ENCODE measurements around the gene ASXL2.

The ASXL2 gene

GRCh38 chr2:25760297-25760696 lies 118.0 kb downstream of the ASXL2 start:
- no peak overlapping the region for H3K4me3 ChIP-seq (replicated peaks; ENCODE audit: insufficient read depth, low read length)
- no peak for TF ChIP-seq SPI1 (IDR thresholded peaks at IDR 0.05; ENCODE audit: borderline replicate concordance, low read depth)
- no peak for TF ChIP-seq GABPA (IDR thresholded peaks at IDR 0.05; ENCODE audit: low read depth)
- TF ChIP-seq CTCF (IDR thresholded peaks at IDR 0.05; ENCODE audit: insufficient read depth, low read length), result no peak
- no peak for TF ChIP-seq REST (IDR thresholded peaks at IDR 0.05; ENCODE audit: insufficient replicate concordance, low read depth)
- no peak for TF ChIP-seq POLR2AphosphoS5 (IDR thresholded peaks at IDR 0.05; ENCODE audit: low read depth)
- no peaks in the 10 kb centered on the region for H3K27me3 ChIP-seq (ENCODE audit: insufficient read depth, poor library complexity, severe bottlenecking)
- H3K27ac ChIP-seq (replicated peaks), result no peak overlapping the region
- DNase-seq (ENCODE audit: low read depth in 1 of 2, low spot score in 1 of 2), result no peak

GRCh38 chr2:25758348-25758747 lies 119.9 kb downstream of the ASXL2 start:
- H3K27me3 ChIP-seq (ENCODE audit: insufficient read depth, poor library complexity, severe bottlenecking), result no peaks in the 10 kb centered on the region
- H3K27ac ChIP-seq (replicated peaks), result 0 out of 2 replicates have a peak overlapping the region, but pooled peaks have one; percentile 18
- TF ChIP-seq REST (IDR thresholded peaks at IDR 0.05; ENCODE audit: insufficient replicate concordance, low read depth), result no peak
- DNase-seq (ENCODE audit: low read depth in 1 of 2, low spot score in 1 of 2), result no peak
- H3K4me3 ChIP-seq (replicated peaks; ENCODE audit: insufficient read depth, low read length), result no peak overlapping the region

DNA sequence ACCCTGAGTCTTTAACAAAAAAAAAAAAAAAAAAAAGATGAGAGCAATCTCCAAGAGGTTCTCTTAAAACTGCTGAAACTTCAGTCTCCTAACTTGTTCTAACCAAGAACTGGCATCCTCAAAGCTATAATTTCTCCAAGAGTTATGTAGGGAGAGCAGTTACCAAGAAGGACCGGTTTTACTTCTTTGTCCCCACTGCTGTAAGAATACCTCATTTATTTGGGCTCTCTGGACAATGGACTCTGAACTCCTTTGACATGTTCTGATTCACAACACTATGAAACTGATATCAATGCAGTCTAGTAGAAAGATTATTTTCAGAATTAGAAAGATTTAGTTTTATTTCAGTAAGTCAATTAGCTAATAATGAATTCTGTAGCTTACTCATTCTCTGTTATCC lies 120.4 kb downstream of the ASXL2 start:
- no peak for DNase-seq (ENCODE audit: low read depth in 1 of 2, low spot score in 1 of 2)
- no peak for TF ChIP-seq SPI1 (IDR thresholded peaks at IDR 0.05; ENCODE audit: borderline replicate concordance, low read depth)
- no peak for TF ChIP-seq REST (IDR thresholded peaks at IDR 0.05; ENCODE audit: insufficient replicate concordance, low read depth)
- no peak for TF ChIP-seq POLR2AphosphoS5 (IDR thresholded peaks at IDR 0.05; ENCODE audit: low read depth)
- TF ChIP-seq CTCF (IDR thresholded peaks at IDR 0.05; ENCODE audit: insufficient read depth, low read length), result no peak
- TF ChIP-seq GABPA (IDR thresholded peaks at IDR 0.05; ENCODE audit: low read depth), result no peak
- H3K27me3 ChIP-seq (ENCODE audit: insufficient read depth, poor library complexity, severe bottlenecking), result no peaks in the 10 kb centered on the region
- H3K4me3 ChIP-seq (replicated peaks; ENCODE audit: insufficient read depth, low read length), result no peak overlapping the region
- H3K27ac ChIP-seq (replicated peaks), result peak overlapping the region; percentile 18; the same call in 1 of the 2 replicates

- peak; percentile 54 to 85 for DNase-seq (ENCODE audit: low read depth in 1 of 2, low spot score in 1 of 2)
- Histone ChIP-seq H3K27me3 (ENCODE audit: insufficient read depth, poor library complexity, severe bottlenecking) (no peaks in the 10 kb centered on the region), H3K27ac (replicated peaks) (peak overlapping the region; percentile 66), H3K4me3 (replicated peaks; ENCODE audit: insufficient read depth, low read length) (no peak overlapping the region)
- TF ChIP-seq CTCF (IDR thresholded peaks at IDR 0.05; ENCODE audit: insufficient read depth, low read length), result no peak
- TF ChIP-seq SPI1 (IDR thresholded peaks at IDR 0.05; ENCODE audit: borderline replicate concordance, low read depth), result peak; percentile 86; the same call in 1 of the 2 replicates
- TF ChIP-seq POLR2AphosphoS5 (IDR thresholded peaks at IDR 0.05; ENCODE audit: low read depth), result no peak; the same call in 1 of the 2 replicates
- TF ChIP-seq GABPA (IDR thresholded peaks at IDR 0.05; ENCODE audit: low read depth), result no peak
- TF ChIP-seq REST (IDR thresholded peaks at IDR 0.05; ENCODE audit: insufficient replicate concordance, low read depth), result no peak
Measured at GRCh38 chr2:25756536-25756935, 121.8 kb downstream of the ASXL2 start.
